ENCODE results near the gene ZC3H12A.

- TF ChIP-seq CTCF (conservative IDR thresholded peaks at IDR 0.05; ENCODE audit: low read depth in 2 of 2) (no peak), EZH2phosphoT487 (IDR thresholded peaks at IDR 0.05; ENCODE audit: unreplicated experiment) (no peak), POLR2AphosphoS5 (IDR thresholded peaks at IDR 0.05; ENCODE audit: low read depth) (no peak), CREB1 (CRISPR knock-in tag; IDR thresholded peaks at IDR 0.05; ENCODE audit: low read depth) (no peak), REST (IDR thresholded peaks at IDR 0.05; ENCODE audit: unreplicated experiment) (no peak), JUNB (IDR thresholded peaks at IDR 0.05; ENCODE audit: unreplicated experiment) (no peak)
Measured at GRCh38 chr1:37501661-37502060, 27.3 kb downstream of the ZC3H12A start.

All from GM23338 (cell line).